KMS-11 (cell line): ENCODE data around the gene CEP41.

ENCODE experiments used
- H2AFZ ChIP-seq: fragments of 200-600 bp; sonication (generic); 2 replicates; pipeline ENCODE4 v1.6.1; 2016; ENCODE audit warnings: antibody characterized with exemption, mixed run types, low read depth
- H3K27ac ChIP-seq: fragments of 200-600 bp; sonication (generic); 2 replicates; pipeline ENCODE4 v1.6.1; 2016; ENCODE audit warnings: mild to moderate bottlenecking, mixed run types
- H3K27me3 ChIP-seq: fragments of 200-600 bp; sonication (generic); 2 replicates; pipeline ENCODE4 v1.6.1; 2017; ENCODE audit warnings: mild to moderate bottlenecking, low read depth, mixed run types, moderate library complexity; ENCODE audit not compliant: insufficient read depth
- H3K36me3 ChIP-seq: fragments of 200-600 bp; sonication (generic); 2 replicates; pipeline ENCODE4 v1.6.1; 2017; ENCODE audit warnings: mild to moderate bottlenecking, mixed run types; ENCODE audit not compliant: insufficient read depth
- H3K4me1 ChIP-seq: fragments of 200-600 bp; sonication (generic); 2 replicates; pipeline ENCODE4 v1.6.1; 2016; ENCODE audit warnings: mild to moderate bottlenecking, low read depth, mixed run types; ENCODE audit not compliant: poor library complexity, severe bottlenecking
- H3K4me2 ChIP-seq: fragments of 200-600 bp; sonication (generic); 2 replicates; pipeline ENCODE4 v1.7.0; 2016; ENCODE audit warnings: mild to moderate bottlenecking, mixed run types
- H3K4me3 ChIP-seq: fragments of 200-600 bp; sonication (generic); IDR thresholded peaks from 2 replicates; pipeline ENCODE4 v1.6.1; 2017; ENCODE audit warnings: low read depth, low read length, mixed read lengths; ENCODE audit not compliant: insufficient read depth
- H3K79me2 ChIP-seq: fragments of 200-600 bp; sonication (generic); 2 replicates; pipeline ENCODE4 v1.6.1; 2016; ENCODE audit warnings: low read depth, mixed run types; ENCODE audit not compliant: insufficient read depth
- H3K9ac ChIP-seq: fragments of 200-600 bp; sonication (generic); 2 replicates; pipeline ENCODE4 v1.6.1; 2016; ENCODE audit warnings: mild to moderate bottlenecking, mixed run types
- H4K20me1 ChIP-seq: fragments of 200-600 bp; sonication (generic); 2 replicates; pipeline ENCODE4 v1.6.1; 2016; ENCODE audit warnings: mild to moderate bottlenecking, mixed run types; ENCODE audit not compliant: insufficient read depth
- CTCF ChIP-seq: fragments of 200-600 bp; sonication (generic); conservative IDR thresholded peaks from 2 replicates; pipeline ENCODE4 v1.6.1; 2017; ENCODE audit warnings: low read depth, mild to moderate bottlenecking, antibody characterized with exemption, low read length, moderate library complexity, mixed read lengths

Gene CEP41

GRCh38 chr7:130345136-130345535, 95.7 kb downstream of the CEP41 start:
- Histone ChIP-seq H3K9ac (no peak overlapping the region), H2AFZ (no peak overlapping the region), H4K20me1 (no peaks in the 10 kb centered on the region), H3K4me1 (no peaks in the 10 kb centered on the region), H3K27me3 (no peaks in the 10 kb centered on the region), H3K79me2 (no peaks in the 10 kb centered on the region), H3K4me3 (no peak overlapping the region), H3K27ac (no peak overlapping the region), H3K4me2 (no peak overlapping the region), H3K36me3 (no peaks in the 10 kb centered on the region)
- no peak for TF ChIP-seq CTCF

GRCh38 chr7:130344271-130344866, 96.4 kb downstream of the CEP41 start, which contains the start of gene CPA5:
Gene CPA5 (plus strand): TSS chr7:130344816. CDS start chr7:130346486, 1,670 bp downstream.
- H3K27ac ChIP-seq = no peak within 1 kb of the TSS
- no peak within 1 kb of the TSS for H3K4me3 ChIP-seq
- H3K9ac ChIP-seq = no peak within 1 kb of the TSS
- TF ChIP-seq CTCF = no peak
- H3K4me2 ChIP-seq = no peak within 1 kb of the TSS
- no peaks in the 10 kb centered on the region for H3K27me3 ChIP-seq
- no peaks in the 10 kb centered on the region for H3K79me2 ChIP-seq
- H3K36me3 ChIP-seq = no peaks in the 10 kb centered on the region
- H3K4me1 ChIP-seq = no peaks in the 10 kb centered on the region
- H4K20me1 ChIP-seq = no peaks in the 10 kb centered on the region
- no peak within 1 kb of the TSS for H2AFZ ChIP-seq
